Astrocyte of the hippocampus (primary cell): ENCODE data around the gene RTN4IP1.

Experiments
- DNase-seq: peaks from one replicate; pipeline ENCODE4 v3.0.0; 2011; ENCODE audit warnings: low read depth, low spot score

The RTN4IP1 gene

DNA sequence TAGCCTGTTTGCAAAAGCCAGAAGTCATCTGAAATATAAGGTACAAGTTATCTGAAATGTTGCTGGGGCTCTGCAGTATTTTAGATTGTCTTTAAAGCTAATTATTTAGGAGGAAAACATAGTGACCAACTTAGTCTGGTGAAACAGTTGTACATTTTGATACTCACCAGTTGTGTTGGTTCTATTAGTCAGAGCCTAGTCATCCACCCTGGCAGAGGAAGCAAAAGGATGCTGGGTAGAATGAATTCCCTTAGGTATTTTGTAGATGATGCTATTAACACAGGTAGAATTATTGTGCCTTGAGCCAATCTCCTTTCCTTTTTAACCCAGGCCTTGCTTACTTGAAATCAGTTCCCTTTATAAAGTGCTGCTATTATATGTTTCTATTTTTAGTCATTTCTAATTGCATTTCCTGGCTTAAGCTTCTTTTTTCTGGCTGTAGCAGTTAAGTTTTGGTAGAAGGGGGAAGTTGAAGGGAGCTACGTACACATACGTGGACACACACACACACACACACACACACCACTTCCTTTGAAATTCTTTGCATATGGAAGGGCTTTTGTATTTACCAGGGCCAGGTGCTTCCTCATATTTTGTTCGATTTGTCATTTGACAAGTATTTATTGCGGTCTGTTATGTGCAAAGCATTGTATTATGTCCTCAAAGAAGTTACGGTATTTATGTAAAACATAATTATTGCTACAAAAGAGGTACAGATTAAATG lies 82.4 kb downstream of the RTN4IP1 start:
- DNase-seq: peak; percentile 78

- no peak for DNase-seq
These were observed 83.0 kb downstream of the RTN4IP1 start for GRCh38 chr6:106546261-106546690.

DNA sequence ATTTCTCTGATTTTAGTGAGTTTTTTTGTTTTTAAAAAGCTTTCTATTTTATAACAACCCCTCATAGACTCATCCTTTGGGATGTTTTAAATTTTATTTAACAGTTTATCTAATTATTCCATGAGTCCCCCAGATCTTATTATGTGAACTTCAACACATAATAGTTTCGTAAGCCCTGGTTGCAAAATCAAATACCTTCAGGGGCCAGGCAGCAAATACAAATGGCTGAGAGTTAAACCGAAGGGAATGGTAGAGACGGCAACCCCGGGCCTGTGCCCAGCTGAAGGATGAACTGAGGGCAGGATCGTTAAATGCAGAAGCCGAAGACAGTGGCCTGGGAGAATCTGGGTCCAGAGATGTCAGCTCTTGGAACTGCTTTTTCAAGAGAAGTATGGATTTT lies 88.4 kb downstream of the RTN4IP1 start:
- DNase-seq: no peak

DNA sequence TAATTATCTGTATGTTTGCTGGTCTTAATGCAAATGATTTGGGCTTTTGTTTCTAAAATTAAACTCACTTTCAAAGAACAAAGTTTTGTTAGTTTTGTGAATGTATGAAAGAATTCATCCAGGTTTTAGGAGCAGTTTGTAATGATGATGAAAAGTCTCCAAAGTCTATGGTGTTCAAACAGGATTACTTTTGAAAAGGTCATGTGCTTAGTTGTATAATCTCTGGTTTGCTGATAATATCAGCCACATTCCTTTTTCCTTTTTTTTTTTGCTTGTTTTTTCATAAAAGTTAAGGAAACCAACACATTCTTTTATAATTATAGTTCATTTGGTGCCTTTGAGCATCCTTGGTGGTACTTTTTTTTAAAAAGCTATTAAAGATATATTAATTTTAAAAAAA lies 88.9 kb downstream of the RTN4IP1 start:
- DNase-seq: no peak

DNA sequence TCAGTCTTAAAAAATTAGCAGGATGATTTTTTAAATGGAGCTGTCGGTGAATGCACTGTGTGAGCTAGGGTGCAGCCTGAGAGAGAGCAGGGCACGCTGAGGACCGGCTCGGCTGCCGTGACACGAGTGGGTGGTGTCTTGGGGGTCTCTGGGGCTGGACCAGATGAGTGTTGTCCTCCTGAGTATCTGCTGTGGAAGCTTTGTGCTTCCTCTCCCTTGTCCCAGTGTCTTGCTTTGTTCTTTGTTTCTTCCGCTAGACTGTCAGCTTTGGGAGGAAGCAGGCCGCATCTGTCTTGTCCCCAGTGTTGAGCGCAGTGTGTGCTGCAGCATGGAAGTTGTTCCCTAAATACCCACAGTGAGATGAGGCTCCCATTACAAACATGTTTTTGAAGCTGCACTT lies 89.4 kb downstream of the RTN4IP1 start:
- no peak for DNase-seq

GRCh38 chr6:106538145-106538544 lies 91.2 kb downstream of the RTN4IP1 start:
- no peak for DNase-seq

DNA sequence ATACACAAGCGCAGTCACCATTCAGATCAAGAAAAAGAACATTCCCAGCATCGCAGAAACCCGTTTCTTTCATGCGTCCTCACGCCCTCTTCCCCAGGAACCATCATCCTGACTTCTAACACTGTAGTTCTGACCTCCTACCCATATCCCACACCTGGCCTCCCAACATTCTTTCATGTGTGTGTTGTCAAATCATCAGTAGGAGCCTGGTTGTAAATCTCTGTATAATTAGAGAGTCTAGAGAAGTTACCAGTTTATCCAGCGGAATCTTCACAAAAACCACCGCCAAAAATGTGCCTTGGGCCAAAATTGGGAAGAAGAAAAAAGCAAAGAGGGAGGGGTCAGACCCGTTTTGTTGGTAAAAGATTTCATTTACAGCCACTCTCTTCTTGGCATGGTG lies 91.6 kb downstream of the RTN4IP1 start:
- no peak for DNase-seq

GRCh38 chr6:106536851-106537250 lies 92.4 kb downstream of the RTN4IP1 start:
- no peak for DNase-seq

GRCh38 chr6:106536357-106536756 lies 92.9 kb downstream of the RTN4IP1 start:
- DNase-seq: no peak

- no peak for DNase-seq
These were observed 94.3 kb downstream of the RTN4IP1 start for GRCh38 chr6:106535012-106535411.

DNA sequence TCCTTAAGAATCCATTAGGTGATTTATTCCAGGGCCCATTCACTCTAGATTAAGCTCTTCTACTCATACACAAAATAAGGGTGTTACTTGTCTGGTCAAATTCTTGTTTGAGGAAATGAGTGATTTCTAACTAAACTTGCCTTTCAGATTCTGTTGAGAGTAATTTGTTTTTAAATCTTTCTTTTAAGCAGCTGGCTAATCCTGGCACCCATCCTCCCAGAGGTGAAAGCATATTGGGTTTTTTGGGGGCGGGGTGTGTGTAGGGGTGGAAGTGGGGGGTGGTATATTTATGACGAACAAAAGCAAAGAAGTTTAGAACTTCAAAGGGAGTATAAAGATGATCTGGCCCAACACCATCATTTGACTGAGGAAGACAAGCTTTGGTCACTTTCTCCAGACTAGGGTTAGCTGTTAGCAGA lies 94.7 kb downstream of the RTN4IP1 start:
- DNase-seq: no peak

- DNase-seq: no peak
These were observed 95.3 kb downstream of the RTN4IP1 start for GRCh38 chr6:106534004-106534403.

DNA sequence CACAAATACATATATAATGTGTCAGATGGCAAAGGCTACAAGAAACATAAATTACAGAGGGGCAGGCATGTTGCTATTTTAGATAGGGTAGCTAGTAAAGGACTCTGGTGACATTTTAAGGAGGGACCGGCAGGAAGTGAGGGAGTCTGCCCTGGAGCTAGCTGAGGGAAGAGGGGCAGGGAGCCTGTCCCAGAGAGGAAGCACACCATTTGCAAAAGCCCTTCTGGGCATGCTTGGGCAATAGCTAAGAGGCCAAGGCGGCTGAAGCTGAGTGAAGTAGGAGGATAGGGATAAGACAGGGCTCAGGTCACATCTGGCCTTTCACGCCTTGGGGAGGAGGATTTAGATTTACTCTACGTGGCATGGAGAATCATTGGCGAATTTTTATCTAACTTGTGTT lies 96.2 kb downstream of the RTN4IP1 start:
- no peak for DNase-seq

GRCh38 chr6:106530502-106530901 lies 98.8 kb downstream of the RTN4IP1 start:
- no peak for DNase-seq

DNA sequence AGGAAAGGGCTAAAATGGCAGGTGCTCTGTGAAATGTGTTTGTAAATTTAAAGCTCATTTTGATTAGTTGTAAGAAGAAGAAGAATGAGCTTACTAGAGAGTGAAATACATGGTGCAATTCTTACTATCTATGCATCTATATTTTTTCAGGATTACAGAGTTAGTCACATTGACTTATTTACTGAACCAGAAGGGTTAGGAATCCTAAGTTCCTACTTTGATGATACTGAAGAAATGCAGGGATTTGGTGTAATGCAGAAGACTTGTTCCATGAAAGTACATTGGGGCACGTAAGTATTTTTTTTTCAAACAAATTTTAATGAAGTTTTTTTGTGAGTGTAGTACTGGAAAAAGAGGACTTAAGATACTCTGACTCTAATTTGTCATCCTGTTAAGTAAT lies 99.3 kb downstream of the RTN4IP1 start:
- DNase-seq: no peak

DNA sequence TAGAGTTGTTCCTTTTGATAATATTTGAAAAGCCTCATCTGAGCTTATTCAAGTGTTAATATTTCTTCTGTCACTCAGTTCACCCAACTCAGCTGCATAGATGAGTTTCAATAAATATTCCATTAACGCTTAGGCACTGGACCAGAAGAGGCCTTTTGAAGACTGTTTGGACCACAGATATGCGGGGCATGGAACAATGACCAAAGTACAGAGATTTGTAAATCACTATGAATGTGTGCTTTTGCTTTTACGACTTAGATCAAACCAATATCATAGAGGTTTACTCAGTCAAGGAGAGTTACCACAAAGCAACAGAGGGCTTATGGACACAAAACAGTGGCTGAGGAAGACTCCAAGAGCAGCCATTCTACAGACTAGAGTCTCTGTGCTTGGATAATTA lies 99.9 kb downstream of the RTN4IP1 start:
- peak; percentile 47 for DNase-seq

DNA sequence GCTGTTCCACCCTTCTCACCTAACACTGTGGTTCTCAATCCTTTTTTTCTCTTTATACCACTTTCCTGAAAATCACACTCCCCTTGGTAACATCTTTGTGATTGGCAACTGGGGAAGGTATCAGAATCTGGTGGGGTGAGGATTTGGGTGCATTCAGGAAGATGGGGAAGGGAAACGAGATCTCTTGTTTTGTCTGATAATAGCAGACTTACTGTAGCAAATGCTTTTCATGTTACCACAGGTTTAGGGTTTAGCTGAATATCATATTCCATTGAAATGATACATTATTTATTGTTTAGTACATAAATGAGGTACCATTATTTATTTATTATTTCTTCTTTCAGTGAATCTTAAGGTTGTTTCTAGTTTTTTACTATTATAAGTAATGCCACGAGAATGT lies 100.8 kb downstream of the RTN4IP1 start:
- DNase-seq: no peak

DNA sequence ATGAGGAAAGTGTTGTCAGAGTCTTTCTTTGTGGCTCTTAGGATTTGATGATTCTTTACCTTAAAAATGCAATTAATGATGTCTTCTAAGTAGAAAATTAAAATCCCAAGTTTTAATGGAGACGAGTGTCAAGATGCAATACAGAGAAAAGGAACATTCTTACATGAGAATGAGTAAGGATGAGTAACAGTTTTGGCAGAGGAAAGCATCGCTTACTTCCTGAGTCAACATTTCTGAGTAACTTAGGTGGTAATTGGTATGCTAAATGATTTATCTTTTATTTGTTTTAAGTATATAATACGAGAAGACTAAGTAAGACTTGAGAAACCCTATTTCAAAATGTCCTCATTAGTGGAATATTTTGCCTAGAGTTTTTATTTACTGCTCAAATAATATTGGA lies 101.3 kb downstream of the RTN4IP1 start:
- DNase-seq: peak; percentile 84

GRCh38 chr6:106527117-106527516 lies 102.2 kb downstream of the RTN4IP1 start:
- no peak for DNase-seq

GRCh38 chr6:106525882-106526275 lies 103.4 kb downstream of the RTN4IP1 start:
- DNase-seq: no peak

GRCh38 chr6:106525107-106525881 lies 104.0 kb downstream of the RTN4IP1 start:
- DNase-seq: no peak

- no peak for DNase-seq
These were observed 106.6 kb downstream of the RTN4IP1 start for GRCh38 chr6:106522562-106523250.
